GM12892 (cell line): ENCODE data around the gene AGFG2.

Source experiments
- DNase-seq: peaks from one replicate; pipeline ENCODE4 v3.0.0; 2011; ENCODE audit not compliant: insufficient read length
- FAIRE-seq: peaks from 2 replicates; lab custom pipeline; 2011; peaks lifted over from hg19 to GRCh38; lab: Jason Lieb, UNC
- POLR2A ChIP-seq: IDR thresholded peaks from 2 replicates; pipeline ENCODE4 v1.6.1; 2011; ENCODE audit warnings: low read depth, low read length, control low read depth
- POLR2AphosphoS5 ChIP-seq: IDR thresholded peaks from 2 replicates; pipeline ENCODE4 v1.6.1; 2011; ENCODE audit warnings: low read depth, low read length, control low read depth
- TAF1 ChIP-seq: IDR thresholded peaks from 2 replicates; pipeline ENCODE4 v1.6.1; 2011; ENCODE audit warnings: low read depth, mild to moderate bottlenecking, control low read depth, low read length, borderline replicate concordance

Gene AGFG2

DNA sequence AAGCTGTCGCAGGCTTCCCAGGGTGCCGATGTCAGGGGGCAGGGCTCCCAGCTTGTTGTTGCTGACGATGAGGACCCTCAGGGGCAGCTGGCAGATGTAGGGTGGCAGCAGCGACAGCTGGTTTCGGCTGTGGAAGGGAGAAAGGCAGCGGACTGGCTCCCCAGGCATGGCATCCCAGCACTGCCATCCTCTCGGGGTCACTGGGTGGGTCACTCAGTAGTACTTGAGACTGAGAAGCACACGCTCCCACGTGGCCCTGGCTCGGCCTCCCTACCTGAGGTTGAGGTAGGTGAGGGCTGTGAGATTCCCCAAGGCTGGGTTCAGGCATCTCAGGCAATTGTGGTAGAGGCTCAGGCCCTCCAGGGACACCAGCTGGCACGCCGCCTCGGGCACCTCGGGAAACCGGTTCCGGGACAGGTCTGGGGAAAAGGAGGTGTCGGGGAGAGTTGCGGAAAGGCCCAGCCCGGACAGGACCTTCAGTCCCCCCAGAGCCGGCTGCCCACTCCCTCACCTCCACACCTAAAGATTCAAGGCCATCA is 43.1 kb downstream of the AGFG2 start:
- TF ChIP-seq POLR2AphosphoS5 (no peak), TAF1 (no peak), POLR2A (no peak)
- FAIRE-seq = no peak
- no peak for DNase-seq

DNA sequence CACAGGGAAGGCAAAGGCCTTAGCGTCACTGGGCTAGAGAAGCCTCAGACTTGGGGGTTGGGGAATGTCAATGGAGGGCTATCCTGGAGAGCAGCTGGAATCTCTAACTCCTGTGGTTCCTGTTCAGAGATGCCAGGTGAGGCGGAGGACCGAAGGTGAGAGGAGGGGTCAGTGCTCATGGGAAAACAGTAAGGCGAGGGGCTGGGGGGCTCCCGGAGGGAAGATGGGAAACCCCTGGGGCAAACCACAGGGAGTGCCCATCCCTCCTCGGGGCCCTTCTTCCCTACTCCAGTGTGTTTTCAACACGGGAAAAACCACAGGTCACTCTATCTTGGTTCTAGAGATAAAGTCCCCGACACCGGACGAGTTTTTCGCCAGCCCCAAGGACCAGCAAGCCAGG is 43.6 kb downstream of the AGFG2 start:
- FAIRE-seq = no peak
- TF ChIP-seq TAF1 (no peak), POLR2AphosphoS5 (no peak), POLR2A (no peak)

DNA sequence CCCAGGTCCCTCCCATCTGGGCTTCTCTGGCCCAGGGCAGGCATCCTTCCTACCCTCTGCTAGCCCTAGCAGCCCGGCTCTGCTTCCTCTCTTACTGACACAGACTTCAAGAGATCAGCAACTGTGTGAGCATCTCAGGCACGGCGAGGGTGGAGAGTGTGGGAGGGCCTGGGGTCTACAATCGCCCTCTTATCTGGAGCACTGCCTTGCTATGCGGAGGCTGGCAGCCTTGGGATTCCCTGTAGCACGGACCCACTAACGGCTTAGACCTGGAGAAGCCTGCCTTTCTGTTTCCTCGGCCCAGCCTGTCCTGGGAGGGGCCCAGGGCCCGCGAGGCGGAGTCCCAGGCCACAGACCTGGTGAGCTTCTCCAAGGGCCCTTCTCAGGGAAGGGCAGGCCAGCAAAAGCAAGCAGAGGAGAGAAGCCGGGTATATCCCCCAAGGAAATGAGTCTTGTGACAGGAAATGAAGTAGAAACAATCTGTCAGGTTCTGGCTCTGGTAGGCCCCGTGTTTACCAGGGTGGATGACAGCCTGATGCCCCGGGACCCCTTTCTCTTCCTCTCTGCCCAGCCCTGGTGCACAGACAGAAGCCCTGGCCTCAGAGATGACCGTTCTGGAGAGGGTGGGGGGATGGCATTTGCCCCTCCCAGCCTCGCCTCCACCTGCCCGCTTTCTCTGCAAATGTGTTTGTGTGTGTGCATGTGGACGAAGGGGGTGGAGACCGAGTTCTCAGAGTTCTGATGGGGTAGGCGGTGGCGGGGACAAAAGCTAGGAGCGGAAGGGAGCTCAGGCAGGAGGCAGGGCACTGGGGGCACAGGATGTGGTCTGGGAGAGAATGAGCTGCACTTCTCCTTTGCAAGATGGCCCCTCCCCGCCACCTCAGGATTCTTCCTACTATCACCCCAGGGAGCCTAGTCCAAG is 44.4 kb downstream of the AGFG2 start:
- DNase-seq (peak; percentile 65), FAIRE-seq (peak; percentile 88)
- TF ChIP-seq TAF1 (no peak), POLR2A (peak; percentile 24; the same call in 1 of the 2 replicates)

More for the DNA sequence above, 43.6 kb downstream of the AGFG2 start:
- no peak for DNase-seq

DNA sequence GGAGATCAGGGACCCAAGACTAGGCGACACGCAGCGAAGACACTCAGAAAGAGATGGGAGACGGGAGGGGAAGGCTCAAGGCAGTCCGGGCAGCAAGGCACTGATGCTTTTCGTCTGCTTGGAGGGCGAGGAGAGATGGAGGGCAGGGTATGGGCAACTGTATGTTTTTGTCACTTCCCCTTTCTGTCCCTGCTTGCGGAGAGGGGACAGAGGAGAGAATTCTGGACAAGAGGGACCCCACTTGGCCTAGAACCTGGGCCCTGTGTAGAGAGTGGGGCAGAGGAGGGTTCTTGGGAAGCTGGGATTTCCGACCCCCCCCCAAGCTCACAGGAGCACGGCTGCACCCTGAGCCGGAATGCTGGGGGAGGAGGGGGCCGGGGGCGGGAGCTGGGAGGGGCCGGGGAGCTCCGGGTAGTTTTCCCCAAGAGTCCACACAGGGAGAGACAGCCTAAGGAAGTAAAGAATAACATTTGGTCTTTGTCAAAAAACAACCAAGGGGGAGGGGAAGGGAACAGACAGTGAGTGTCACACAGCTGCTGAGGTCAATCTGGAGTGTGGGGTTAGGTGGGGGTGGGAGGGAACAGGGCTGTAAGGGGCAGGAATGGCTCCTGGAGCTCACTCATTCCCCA is 45.2 kb downstream of the AGFG2 start:
- DNase-seq (no peak), FAIRE-seq (peak; percentile 74)
- no peak for TF ChIP-seq POLR2AphosphoS5
- TF ChIP-seq POLR2A = no peak

DNA sequence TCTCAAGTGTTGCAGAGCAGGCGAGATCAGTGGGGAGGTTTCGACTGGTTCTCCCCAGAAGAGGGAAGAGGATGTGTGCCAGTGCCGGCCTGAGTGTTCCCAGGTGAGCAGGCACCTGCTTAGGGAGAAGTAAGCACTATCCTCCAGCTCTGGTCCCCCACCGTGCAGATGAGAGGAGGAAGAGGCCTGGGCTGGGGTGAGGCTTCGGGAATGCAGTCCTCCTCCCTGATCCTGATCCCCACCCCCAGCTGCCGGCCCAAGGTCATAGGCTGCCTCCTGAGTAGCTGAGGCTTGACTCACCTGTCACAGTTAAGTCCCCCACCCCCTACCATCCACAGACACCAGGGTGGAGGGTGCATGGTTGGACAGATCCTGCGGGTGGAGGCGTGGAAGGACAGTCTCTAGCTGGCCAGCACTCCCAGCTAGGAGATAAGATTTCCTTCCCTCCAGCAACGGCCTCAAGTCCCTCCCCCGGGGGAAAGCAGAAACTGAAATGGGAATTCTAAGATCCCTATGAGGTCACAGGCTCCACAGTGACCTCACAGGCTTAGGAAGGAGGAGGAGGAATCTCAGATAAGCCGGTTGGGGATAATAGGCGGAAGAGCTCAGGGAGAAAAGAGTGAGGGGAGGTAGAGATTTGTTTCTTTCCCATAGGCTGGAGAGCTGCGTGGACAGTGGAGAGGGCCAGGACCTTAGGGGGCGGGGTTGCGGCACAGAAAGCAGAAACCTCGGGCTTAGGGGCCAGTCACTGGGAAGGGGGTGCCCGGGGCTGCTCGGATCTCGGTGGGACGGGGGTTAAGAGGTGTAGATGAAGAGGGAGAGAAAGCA is 45.9 kb downstream of the AGFG2 start:
- TF ChIP-seq TAF1 (no peak), POLR2AphosphoS5 (no peak), POLR2A (no peak)
- DNase-seq (no peak), FAIRE-seq (peak; percentile 30)

DNA sequence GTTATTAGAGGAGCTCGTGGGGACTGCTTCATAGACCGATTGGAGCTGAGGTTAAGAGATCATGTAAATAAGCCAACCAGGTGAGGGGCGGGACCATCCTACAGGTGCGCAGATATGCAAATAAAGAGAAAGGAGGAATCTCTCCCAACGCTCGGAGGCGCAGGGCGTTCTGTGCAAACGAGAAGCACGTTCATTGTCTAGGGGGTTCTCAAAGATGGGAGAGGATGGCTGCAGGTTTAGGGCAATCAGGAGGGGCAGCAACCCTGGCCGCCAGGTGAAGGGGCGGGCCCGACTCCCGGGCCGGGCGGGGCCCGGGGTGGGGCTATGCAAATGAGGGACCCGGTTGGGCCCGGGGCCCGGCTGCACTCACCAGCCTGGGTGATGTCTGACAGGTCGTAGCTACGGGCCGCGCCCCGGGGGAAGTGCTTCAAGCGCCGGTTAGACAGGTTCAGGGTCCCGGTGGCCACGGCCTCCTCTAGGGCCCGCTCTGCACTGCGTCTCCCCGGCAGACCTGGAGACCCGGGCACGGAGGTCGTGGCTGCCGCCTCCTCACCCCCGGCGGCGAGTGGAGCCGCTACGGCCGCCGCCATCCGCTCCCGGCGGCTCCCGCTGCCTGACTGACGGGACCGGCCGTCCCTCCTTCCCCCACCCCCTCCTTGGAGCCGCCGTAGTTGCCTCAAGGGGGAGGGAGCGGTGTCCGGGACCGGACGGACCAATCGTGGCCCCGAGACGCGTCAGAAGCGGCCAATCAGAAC is 46.7 kb downstream of the AGFG2 start, which contains the start of gene LRCH4:
TSS of gene LRCH4 (minus strand) at position 619 of the 755 bp plus-strand sequence. CDS start at position 590, 29 bp downstream.
- FAIRE-seq (peak; percentile 100), DNase-seq (peak; percentile 99)
- TF ChIP-seq POLR2A = peak; percentile 97
- peak; percentile 94 for TF ChIP-seq TAF1
- TF ChIP-seq POLR2AphosphoS5 = peak; percentile 97

DNA sequence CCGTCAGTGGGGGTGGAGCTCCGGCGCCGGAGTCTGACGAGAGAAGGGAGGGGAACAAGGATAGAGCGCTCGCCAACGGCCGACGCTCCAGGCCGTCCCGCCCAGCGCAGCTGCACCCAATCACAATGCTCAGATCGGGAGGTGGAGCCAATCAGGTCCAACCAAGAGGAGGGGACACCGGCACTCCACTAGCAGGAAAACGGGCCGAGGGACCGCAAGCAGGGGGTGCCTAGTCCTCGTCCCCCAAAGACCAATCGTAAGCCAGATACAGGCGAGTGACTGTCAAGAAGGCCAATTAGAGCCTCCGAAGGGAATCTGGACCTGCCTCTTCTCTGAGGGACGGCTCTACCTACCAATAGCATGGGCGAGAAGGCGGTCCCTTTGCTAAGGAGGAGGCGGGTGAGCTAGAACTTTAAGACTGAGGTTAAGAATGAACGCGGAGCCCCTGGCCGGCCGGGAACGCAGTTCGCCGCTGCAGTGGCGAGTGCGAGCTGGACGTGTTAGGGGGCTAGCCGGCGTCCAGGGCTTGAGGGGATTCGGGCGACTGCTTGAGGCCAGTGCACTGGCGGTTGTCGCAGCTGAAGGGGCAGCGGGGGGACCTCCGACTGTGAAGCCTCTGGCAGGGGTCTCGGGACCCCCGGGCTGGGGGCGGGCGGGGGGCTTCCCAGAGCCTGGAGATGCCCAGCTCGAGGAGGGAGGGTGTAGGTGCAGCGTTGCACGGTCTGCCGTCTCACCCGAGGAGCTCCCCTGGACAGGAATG is 47.4 kb downstream of the AGFG2 start, which contains the start of gene FBXO24:
TSS of gene FBXO24 (plus strand) at position 63 of the 760 bp plus-strand sequence. CDS start at position 361, 298 bp downstream.
- peak; percentile 38 for FAIRE-seq
- peak; percentile 100 for DNase-seq
- TF ChIP-seq TAF1 (no peak), POLR2AphosphoS5 (no peak)

DNA sequence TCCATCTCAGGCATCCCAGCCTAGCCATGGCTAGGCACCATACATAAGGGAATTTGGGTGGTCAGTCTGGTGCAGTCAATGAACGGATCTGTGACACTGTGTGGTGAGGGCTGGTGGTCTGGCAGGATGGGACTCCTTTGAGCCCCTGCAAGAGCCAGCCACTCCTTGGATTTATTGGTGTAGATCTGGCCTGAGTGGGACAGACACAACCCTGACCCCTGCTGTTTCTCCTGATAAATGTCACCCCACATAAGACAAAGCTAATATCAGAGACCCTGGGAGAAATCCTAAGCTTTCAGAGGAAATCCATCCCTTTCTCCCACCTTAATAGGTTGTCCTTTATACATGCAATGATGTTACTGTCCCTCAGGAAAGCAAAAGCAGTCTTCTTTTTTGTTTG is 49.4 kb downstream of the AGFG2 start:
- TF ChIP-seq TAF1 = no peak
- TF ChIP-seq POLR2A = no peak
- no peak for TF ChIP-seq POLR2AphosphoS5
- FAIRE-seq = no peak
- no peak for DNase-seq

DNA sequence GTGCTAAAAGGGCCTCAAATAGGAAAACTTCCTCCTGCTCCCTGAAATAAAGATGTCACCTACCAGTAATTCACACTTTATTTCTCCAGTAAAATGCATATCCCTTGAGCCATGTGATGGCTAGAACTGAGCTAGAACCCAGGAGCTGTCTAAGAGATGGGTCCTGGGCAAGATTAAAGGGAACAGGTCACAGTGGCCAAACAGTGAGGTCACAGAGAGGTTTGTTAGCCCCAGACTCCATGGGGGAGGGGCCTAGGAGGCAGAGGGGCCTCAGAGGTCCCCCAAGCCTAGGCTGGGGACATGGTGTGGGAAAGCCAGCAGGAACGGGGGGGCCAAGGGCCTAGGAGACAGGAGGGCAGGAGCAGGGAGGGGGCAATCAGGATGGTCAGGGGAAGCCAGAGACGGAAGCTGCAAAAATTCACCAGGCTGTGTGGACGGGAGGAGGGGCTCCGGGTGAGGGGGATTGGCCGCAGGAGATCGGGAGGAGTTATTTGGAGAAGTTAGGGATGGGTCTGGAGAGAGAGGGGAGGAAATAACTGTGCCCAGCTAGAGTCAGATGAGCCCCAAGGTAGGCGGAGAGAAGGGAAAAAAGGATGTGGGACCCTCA is 50.4 kb downstream of the AGFG2 start:
- TF ChIP-seq TAF1 (no peak), POLR2A (no peak), POLR2AphosphoS5 (no peak)
- DNase-seq (no peak), FAIRE-seq (no peak)
